ENCODE results near the gene FAM83C.

The FAM83C gene

DNA sequence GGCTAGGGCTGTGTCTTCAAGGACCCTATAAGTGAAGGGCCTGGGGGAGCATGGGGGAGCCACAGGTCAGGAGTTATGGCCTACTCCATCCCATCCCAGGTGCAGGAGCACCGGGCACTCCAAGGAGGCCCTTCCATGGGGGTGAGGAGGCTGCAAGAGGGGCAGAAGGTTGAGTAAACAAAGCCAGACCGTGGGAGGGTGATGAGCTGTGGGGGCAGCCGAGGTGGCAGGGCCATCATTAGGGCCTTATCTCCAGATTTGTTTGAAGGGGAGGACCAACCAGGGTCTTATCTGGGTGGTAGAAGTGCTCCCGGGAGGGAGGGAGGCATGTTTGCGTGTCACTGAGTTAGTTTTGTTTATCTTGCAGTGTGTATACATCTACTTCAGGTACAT is 2.1 kb upstream of the FAM83C start:
- DNase-seq: no peak
- Histone ChIP-seq H3K36me3 (replicated peaks) (no peaks in the 10 kb centered on the region), H3K27ac (no peak overlapping the region), H3K27me3 (replicated peaks) (no peaks in the 10 kb centered on the region), H3K4me3 (ENCODE audit: low read depth, low read length) (no peak overlapping the region)
- in situ Hi-C loops (cut with HindIII; ENCODE audit: low pct_ligation_motif_present, low sequenced_read_pairs): no loop called here
- no peak for TF ChIP-seq CTCF (IDR thresholded peaks at IDR 0.05; ENCODE audit: low read depth, low read length, missing control alignments)

DNA sequence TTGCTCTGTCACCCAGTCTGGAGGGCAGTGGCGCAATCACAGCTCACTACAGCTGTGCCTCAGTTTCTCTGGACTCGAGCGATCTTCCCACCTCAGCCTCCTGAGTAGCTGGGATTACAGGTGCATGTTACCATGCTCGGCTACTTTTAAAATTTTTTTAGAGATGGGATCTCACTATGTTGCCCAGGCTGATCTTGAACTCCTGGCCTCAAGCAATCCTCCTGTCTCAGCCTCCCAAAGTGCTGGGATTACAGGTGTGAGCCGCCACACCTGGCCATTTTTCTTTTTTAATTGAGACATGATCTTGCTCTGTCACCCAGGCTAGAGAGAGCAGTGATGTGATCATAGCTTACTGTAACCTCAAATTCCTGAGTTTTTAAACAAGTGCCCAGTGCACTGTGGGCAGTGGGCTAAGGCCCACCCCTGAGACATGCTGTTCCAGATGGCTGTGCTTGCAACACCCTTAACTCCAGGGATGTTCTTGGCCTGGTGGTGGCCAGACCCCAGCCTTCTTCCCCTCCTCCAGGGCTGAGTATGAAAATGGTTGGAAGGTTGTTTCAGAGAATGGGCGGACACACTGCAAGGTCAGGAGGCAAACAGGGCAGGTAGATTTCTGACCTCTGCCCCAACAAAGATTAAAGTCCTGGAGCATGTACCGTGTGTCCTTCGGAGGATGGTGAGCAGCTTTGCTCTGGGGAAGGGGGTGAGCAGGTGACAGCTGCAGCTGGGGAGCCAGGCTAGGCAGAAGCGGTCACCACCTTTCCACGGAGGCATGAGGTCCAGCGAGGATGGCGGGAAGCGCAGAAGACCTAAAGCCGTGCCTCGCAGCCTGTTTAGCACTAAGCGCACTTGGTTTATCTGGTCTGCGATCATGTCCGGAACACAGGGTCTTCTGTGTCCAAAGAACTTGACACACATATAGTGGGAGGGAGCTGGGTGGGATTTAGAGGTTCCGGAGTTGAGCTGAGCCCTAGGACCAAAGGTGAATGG is 1.4 kb upstream of the FAM83C start:
- DNase-seq: no peak
- no peak overlapping the region for H3K27ac ChIP-seq
- no peaks in the 10 kb centered on the region for H3K36me3 ChIP-seq (replicated peaks)
- in situ Hi-C loops (cut with HindIII; ENCODE audit: low pct_ligation_motif_present, low sequenced_read_pairs): no loop called here
- H3K4me3 ChIP-seq (ENCODE audit: low read depth, low read length): no peak overlapping the region
- no peaks in the 10 kb centered on the region for H3K27me3 ChIP-seq (replicated peaks)
- no peak for TF ChIP-seq CTCF (IDR thresholded peaks at IDR 0.05; ENCODE audit: low read depth, low read length, missing control alignments)

- no peak for TF ChIP-seq CTCF (IDR thresholded peaks at IDR 0.05; ENCODE audit: low read depth, low read length, missing control alignments)
- Histone ChIP-seq H3K27ac (no peak overlapping the region), H3K27me3 (replicated peaks) (no peaks in the 10 kb centered on the region), H3K36me3 (replicated peaks) (no peaks in the 10 kb centered on the region), H3K4me3 (ENCODE audit: low read depth, low read length) (no peak overlapping the region)
- no peak for DNase-seq
- in situ Hi-C loops (cut with HindIII; ENCODE audit: low pct_ligation_motif_present, low sequenced_read_pairs): no loop called here
These were observed 470 bp upstream of the FAM83C start for GRCh38 chr20:35292504-35293285.

- no peak for DNase-seq
- in situ Hi-C loops (cut with HindIII; ENCODE audit: low pct_ligation_motif_present, low sequenced_read_pairs): no loop called here
- no peak for TF ChIP-seq CTCF (IDR thresholded peaks at IDR 0.05; ENCODE audit: low read depth, low read length, missing control alignments)
- no peak overlapping the region for H3K4me3 ChIP-seq (ENCODE audit: low read depth, low read length)
- H3K27ac ChIP-seq: no peak overlapping the region
- no peaks in the 10 kb centered on the region for H3K36me3 ChIP-seq (replicated peaks)
- no peaks in the 10 kb centered on the region for H3K27me3 ChIP-seq (replicated peaks)
These were observed 1.3 kb downstream of the FAM83C start for GRCh38 chr20:35290887-35291417.

- DNase-seq: no peak
- no peak overlapping the region for H3K4me3 ChIP-seq (ENCODE audit: low read depth, low read length)
- in situ Hi-C loops (cut with HindIII; ENCODE audit: low pct_ligation_motif_present, low sequenced_read_pairs): no loop called here
- H3K27me3 ChIP-seq (replicated peaks): no peaks in the 10 kb centered on the region
- no peak overlapping the region for H3K27ac ChIP-seq
- H3K36me3 ChIP-seq (replicated peaks): no peaks in the 10 kb centered on the region
- TF ChIP-seq CTCF (IDR thresholded peaks at IDR 0.05; ENCODE audit: low read depth, low read length, missing control alignments): no peak
These were observed 1.9 kb downstream of the FAM83C start for GRCh38 chr20:35290186-35290886.

Measured in brain microvascular endothelial cell (primary cell).